ENCODE data around the gene IFT80. TPM values are rescaled to one million over a fixed set of nuclear protein-coding genes. Genes with fewer than 3 reads are reported as not detected.
"Not testable (repeated sequence)": the region's sequence is repeated elsewhere in the genome, so short reads cannot be mapped to it uniquely, and the experiment has no call there.

IFT80 gene
- total RNA-seq, 2 donors from 2014 or later: 13.3 to 21.8 TPM

GRCh38 chr3:160260587-160261270 lies 138.3 kb downstream of the IFT80 start:
- ATAC-seq (no peak), DNase-seq (ENCODE audit: low spot score in 2 of 2) (no peak)
- no peaks in the 10 kb centered on the region for H3K9me3 Mint-ChIP-seq
- peaks cover 6 to 11% of the 10 kb centered on the region in 2 donors for H3K36me3 Mint-ChIP-seq
- no peak overlapping the region for H3K27ac Mint-ChIP-seq

GRCh38 chr3:160259589-160259988 lies 139.4 kb downstream of the IFT80 start:
- Mint-ChIP-seq H3K36me3 (peaks cover 6% of the 10 kb centered on the region in 2 donors), H3K27ac (no peak overlapping the region), H3K9me3 (no peaks in the 10 kb centered on the region)
- no peak for DNase-seq (ENCODE audit: low spot score in 2 of 2)
- no peak for ATAC-seq

GRCh38 chr3:160257606-160258005 lies 141.4 kb downstream of the IFT80 start:
- Mint-ChIP-seq H3K36me3 (peaks cover 5 to 6% of the 10 kb centered on the region in 2 donors), H3K27ac (no peak overlapping the region), H3K9me3 (no peaks in the 10 kb centered on the region)
- ATAC-seq (no peak), DNase-seq (ENCODE audit: low spot score in 2 of 2) (no peak)

- no peak for ATAC-seq
- DNase-seq (ENCODE audit: low spot score in 2 of 2): no peak
- Mint-ChIP-seq H3K36me3 (peaks cover 0 to under 1% of the 10 kb centered on the region in 2 donors), H3K9me3 (no peaks in the 10 kb centered on the region), H3K27ac (no peak overlapping the region)
Observed at GRCh38 chr3:160253298-160253697, 145.7 kb downstream of the IFT80 start.

- ATAC-seq: no peak
- peaks cover 0 to 9% of the 10 kb centered on the region in 2 donors for H3K9me3 Mint-ChIP-seq
- DNase-seq (ENCODE audit: low spot score in 2 of 2): no peak
- no peak overlapping the region for H3K27ac Mint-ChIP-seq
- peaks cover 0 to 8% of the 10 kb centered on the region in 2 donors for H3K36me3 Mint-ChIP-seq
Observed at GRCh38 chr3:160247766-160248165, 151.3 kb downstream of the IFT80 start.

- Mint-ChIP-seq H3K27ac (no peak overlapping the region), H3K9me3 (peaks cover 0 to 9% of the 10 kb centered on the region in 2 donors), H3K36me3 (peaks cover 0 to 15% of the 10 kb centered on the region in 2 donors)
- DNase-seq (ENCODE audit: low spot score in 2 of 2): no peak
- no peak for ATAC-seq
Observed at GRCh38 chr3:160245261-160245800, 153.7 kb downstream of the IFT80 start.

- not testable (repeated sequence) for DNase-seq (ENCODE audit: low spot score in 2 of 2); H3K27ac Mint-ChIP-seq; H3K9me3 Mint-ChIP-seq; ATAC-seq
- peaks cover 0 to 20% of the 10 kb centered on the region in 2 donors for H3K36me3 Mint-ChIP-seq
Observed at GRCh38 chr3:160240719-160241118, 158.3 kb downstream of the IFT80 start.

GRCh38 chr3:160232014-160232413 lies 167.0 kb downstream of the IFT80 start:
- ATAC-seq: no peak

GRCh38 chr3:160227419-160227818 lies 171.6 kb downstream of the IFT80 start:
- H3K27ac Mint-ChIP-seq: no peak overlapping the region
- H3K9me3 Mint-ChIP-seq: no peaks in the 10 kb centered on the region
- H3K36me3 Mint-ChIP-seq: peaks cover 0 to 14% of the 10 kb centered on the region in 2 donors
- DNase-seq (ENCODE audit: low spot score in 2 of 2) (no peak), ATAC-seq (no peak)

More at GRCh38 chr3:160232014-160232413, 167.0 kb downstream of the IFT80 start:
- DNase-seq (ENCODE audit: low spot score in 2 of 2): no peak
- Mint-ChIP-seq H3K27ac (no peak overlapping the region), H3K9me3 (no peaks in the 10 kb centered on the region), H3K36me3 (no peaks in the 10 kb centered on the region)

- DNase-seq (ENCODE audit: low spot score in 2 of 2) (peak in 1 of 2 donors; percentile 6), ATAC-seq (peak; percentile 7 to 13)
- Mint-ChIP-seq H3K27ac (no peak overlapping the region), H3K36me3 (peaks cover 0 to 14% of the 10 kb centered on the region in 2 donors), H3K9me3 (no peaks in the 10 kb centered on the region)
Observed at GRCh38 chr3:160226026-160226907, 172.8 kb downstream of the IFT80 start.

GRCh38 chr3:160225176-160226025 lies 173.6 kb downstream of the IFT80 start, which contains the start of gene C3orf80:
TSS of gene C3orf80 (plus strand) at chr3:160225422. CDS start at chr3:160225636, 214 bp downstream.
- DNase-seq (ENCODE audit: low spot score in 2 of 2) (peak; percentile 57), ATAC-seq (peak; percentile 84 to 87)
- H3K36me3 Mint-ChIP-seq: peaks cover 0 to 14% of the 10 kb centered on the region in 2 donors
- no peaks in the 10 kb centered on the region for H3K9me3 Mint-ChIP-seq
- no peak within 1 kb of the TSS for H3K27ac Mint-ChIP-seq

GRCh38 chr3:160224811-160225175 lies 174.2 kb downstream of the IFT80 start:
- no peak for DNase-seq (ENCODE audit: low spot score in 2 of 2)
- Mint-ChIP-seq H3K36me3 (peaks cover 0 to 14% of the 10 kb centered on the region in 2 donors), H3K27ac (no peak overlapping the region), H3K9me3 (no peaks in the 10 kb centered on the region)
- no peak for ATAC-seq

- peak in 1 of 2 donors; percentile 5 for DNase-seq (ENCODE audit: low spot score in 2 of 2)
Observed at GRCh38 chr3:160224256-160224655, 174.8 kb downstream of the IFT80 start.

GRCh38 chr3:160221019-160221418 lies 178.0 kb downstream of the IFT80 start:
- DNase-seq (ENCODE audit: low spot score in 2 of 2) (no peak), ATAC-seq (no peak)
- Mint-ChIP-seq H3K27ac (no peak overlapping the region), H3K9me3 (no peaks in the 10 kb centered on the region), H3K36me3 (peaks cover 0 to 8% of the 10 kb centered on the region in 2 donors)

More at GRCh38 chr3:160224256-160224655, 174.8 kb downstream of the IFT80 start:
- ATAC-seq: no peak
- H3K27ac Mint-ChIP-seq: no peak overlapping the region
- H3K36me3 Mint-ChIP-seq: peaks cover 0 to 14% of the 10 kb centered on the region in 2 donors
- H3K9me3 Mint-ChIP-seq: no peaks in the 10 kb centered on the region

GRCh38 chr3:160220038-160220437 lies 179.0 kb downstream of the IFT80 start:
- ATAC-seq: no peak
- no peak for DNase-seq (ENCODE audit: low spot score in 2 of 2)
- no peaks in the 10 kb centered on the region for H3K9me3 Mint-ChIP-seq
- H3K36me3 Mint-ChIP-seq: peaks cover 0 to 8% of the 10 kb centered on the region in 2 donors
- H3K27ac Mint-ChIP-seq: no peak overlapping the region

GRCh38 chr3:160218136-160218535 lies 180.9 kb downstream of the IFT80 start:
- no peak overlapping the region for H3K27ac Mint-ChIP-seq
- DNase-seq (ENCODE audit: low spot score in 2 of 2): no peak
- ATAC-seq: no peak
- no peaks in the 10 kb centered on the region for H3K9me3 Mint-ChIP-seq
- no peaks in the 10 kb centered on the region for H3K36me3 Mint-ChIP-seq

Measured in activated naive CD4-positive, alpha-beta T cell treated with anti-CD3 and anti-CD28 coated beads, Interleukin-2, amount 50 U/mL, for 72 hours (primary cell).